Gastrocnemius medialis (tissue), 4 donors: ENCODE measurements around the gene PAPPA.

Experiments
- CTCF ChIP-seq, 5 experiments: fragments of 450-650 bp in 3 of 5; fragments of 200-600 bp in 2 of 5; sonication (generic) in 2 of 5; IDR thresholded peaks in 4 of 5; conservative IDR thresholded peaks in 1 of 5; 1 replicate in 4 of 5; 2 replicates in 1 of 5; pipeline ENCODE4 v1.5.1; 2016 to 2019; ENCODE audit warnings: antibody characterized with exemption in 5 of 5, mild to moderate bottlenecking in 3 of 5, moderate library complexity in 3 of 5
- POLR2A ChIP-seq, 2 donors: fragments of 450-650 bp; IDR thresholded peaks; one replicate each; pipeline ENCODE4 v1.6.1; 2017; ENCODE audit warnings: antibody characterized with exemption in 2 of 2, mild to moderate bottlenecking in 2 of 2, moderate library complexity in 2 of 2

- TF ChIP-seq CTCF (IDR thresholded peaks at IDR 0.05 in 4 of 5, conservative IDR thresholded peaks at IDR 0.05 in 1 of 5) (no peak), POLR2A (IDR thresholded peaks at IDR 0.05) (no peak)
Observed at GRCh38 chr9:116303886-116304538, 150.4 kb downstream of the PAPPA start.
